Body of pancreas (tissue), 4 donors: ENCODE results near the gene PPT1.

ENCODE experiments used
- CTCF ChIP-seq, 7 experiments: fragments of 450-650 bp in 4 of 7; fragments of 200-600 bp in 3 of 7; sonication (generic) in 3 of 7; IDR thresholded peaks; one replicate each; pipeline ENCODE4 v1.5.1; 2016 to 2019; ENCODE audit warnings: antibody characterized with exemption in 7 of 7
- POLR2A ChIP-seq, 3 donors: fragments of 450-650 bp; IDR thresholded peaks; one replicate each; pipeline ENCODE4 v1.6.1; 2016; ENCODE audit warnings: antibody characterized with exemption in 3 of 3, mild to moderate bottlenecking in 2 of 3

GRCh38 chr1:40047276-40047675, 49.8 kb downstream of the PPT1 start:
- TF ChIP-seq CTCF (IDR thresholded peaks at IDR 0.05) (no peak), POLR2A (IDR thresholded peaks at IDR 0.05) (no peak)
